H9 (cell line): ENCODE results near the gene AXIN1. TPM values are rescaled to one million over a fixed set of nuclear protein-coding genes. Genes with fewer than 3 reads are reported as not detected.

ENCODE experiments used
- DNase-seq: peaks from one replicate; pipeline ENCODE4 v3.0.0-alpha.2; 2017
- H2AFZ ChIP-seq: one replicate; pipeline ENCODE4 v1.6.1; 2013; ENCODE audit warnings: mild to moderate bottlenecking, low read length, control low read depth, moderate library complexity
- H2AK5ac ChIP-seq: 2 replicates; pipeline ENCODE4 v1.6.1; 2013; ENCODE audit warnings: low read length, control low read depth, mixed read lengths; ENCODE audit not compliant: insufficient read length
- H2BK120ac ChIP-seq: one replicate; pipeline ENCODE4 v1.6.1; 2013; ENCODE audit warnings: low read depth, mild to moderate bottlenecking, low read length, control low read depth, inconsistent platforms; ENCODE audit not compliant: poor library complexity, severe bottlenecking
- H2BK12ac ChIP-seq: 2 replicates; pipeline ENCODE4 v1.6.1; 2013; ENCODE audit warnings: low read length, control low read depth, mixed read lengths, low read depth; ENCODE audit not compliant: insufficient read length
- H2BK15ac ChIP-seq: 2 replicates; pipeline ENCODE4 v1.6.1; 2013; ENCODE audit warnings: low read depth, low read length, control low read depth
- H2BK20ac ChIP-seq: one replicate; pipeline ENCODE4 v1.6.1; 2013; ENCODE audit warnings: low read depth, mild to moderate bottlenecking, low read length, control low read depth, inconsistent platforms; ENCODE audit not compliant: poor library complexity, severe bottlenecking
- H2BK5ac ChIP-seq: 2 replicates; pipeline ENCODE4 v1.6.1; 2013; ENCODE audit warnings: low read length, control low read depth, mixed read lengths; ENCODE audit not compliant: insufficient read length
- H3K14ac ChIP-seq: 2 replicates; pipeline ENCODE4 v1.6.1; 2013; ENCODE audit warnings: low read length, control low read depth; ENCODE audit not compliant: insufficient read depth
- H3K18ac ChIP-seq: 2 replicates; pipeline ENCODE4 v1.6.1; 2013; ENCODE audit warnings: low read depth, mild to moderate bottlenecking, mixed read lengths, low read length, control low read depth; ENCODE audit not compliant: insufficient read length
- H3K23ac ChIP-seq: 2 replicates; pipeline ENCODE4 v1.6.1; 2013; ENCODE audit warnings: low read length, control low read depth, mixed read lengths, low read depth; ENCODE audit not compliant: insufficient read length
- H3K23me2 ChIP-seq: 2 replicates; pipeline ENCODE4 v1.6.1; 2013; ENCODE audit warnings: low read depth, mild to moderate bottlenecking, mixed read lengths, low read length, control low read depth; ENCODE audit not compliant: insufficient read length, poor library complexity, severe bottlenecking
- H3K27ac ChIP-seq: 2 replicates; pipeline ENCODE4 v1.5.1; 2013; ENCODE audit warnings: low read length, control low read depth, mixed read lengths, low read depth; ENCODE audit not compliant: insufficient read length
- H3K27me3 ChIP-seq: 2 replicates; pipeline ENCODE4 v1.6.1; 2013; ENCODE audit warnings: low read length, control low read depth, inconsistent platforms; ENCODE audit not compliant: insufficient read depth
- H3K4ac ChIP-seq: 2 replicates; pipeline ENCODE4 v1.6.1; 2013; ENCODE audit warnings: low read depth, mild to moderate bottlenecking, control low read depth, inconsistent platforms, low read length, moderate library complexity
- H3K4me1 ChIP-seq: 2 replicates; pipeline ENCODE4 v1.6.1; 2013; ENCODE audit warnings: low read length, control low read depth, inconsistent platforms; ENCODE audit not compliant: insufficient read depth
- H3K4me2 ChIP-seq: 2 replicates; pipeline ENCODE4 v1.6.1; 2013; ENCODE audit warnings: low read length, control low read depth, mixed read lengths; ENCODE audit not compliant: insufficient read length, insufficient read depth
- H3K56ac ChIP-seq: 2 replicates; pipeline ENCODE4 v1.6.1; 2013; ENCODE audit warnings: low read depth, mild to moderate bottlenecking, mixed read lengths, low read length, control low read depth; ENCODE audit not compliant: insufficient read length
- H3K79me1 ChIP-seq: 2 replicates; pipeline ENCODE4 v1.6.1; 2013; ENCODE audit warnings: low read depth, mild to moderate bottlenecking, moderate library complexity, low read length, control low read depth, inconsistent platforms; ENCODE audit not compliant: insufficient read depth, poor library complexity, severe bottlenecking
- H3K79me2 ChIP-seq: 2 replicates; pipeline ENCODE4 v1.6.1; 2013; ENCODE audit warnings: low read length, control low read depth, inconsistent platforms; ENCODE audit not compliant: insufficient read depth
- H3K9ac ChIP-seq: 2 replicates; pipeline ENCODE4 v1.6.1; 2013; ENCODE audit warnings: low read length, control low read depth, mixed read lengths; ENCODE audit not compliant: insufficient read length; ENCODE audit errors: extremely low read depth
- H3K9me3 ChIP-seq: one replicate; pipeline ENCODE4 v1.6.1; 2013; ENCODE audit warnings: low read depth, low read length, inconsistent platforms; ENCODE audit not compliant: control insufficient read depth
- H3T11ph ChIP-seq: one replicate; pipeline ENCODE4 v1.6.1; 2013; ENCODE audit warnings: mild to moderate bottlenecking, low read length, control low read depth, inconsistent platforms
- H4K20me1 ChIP-seq: one replicate; pipeline ENCODE4 v1.6.1; 2013; ENCODE audit not compliant: control insufficient read depth, insufficient read length, insufficient read depth
- H4K5ac ChIP-seq: 2 replicates; pipeline ENCODE4 v1.6.1; 2013; ENCODE audit warnings: low read depth, mild to moderate bottlenecking, mixed read lengths, low read length, control low read depth; ENCODE audit not compliant: insufficient read length
- H4K8ac ChIP-seq: replicated peaks from 2 replicates; pipeline ENCODE4 v1.6.1; 2013; ENCODE audit warnings: low read length, control low read depth, mixed read lengths, low read depth; ENCODE audit not compliant: insufficient read length
- H4K91ac ChIP-seq: 2 replicates; pipeline ENCODE4 v1.6.1; 2013; ENCODE audit warnings: low read depth, mild to moderate bottlenecking, moderate library complexity, mixed read lengths, low read length, control low read depth; ENCODE audit not compliant: insufficient read length
- H3K27ac Mint-ChIP-seq, 3 experiments: 2 replicates in 2 of 3; 3 replicates in 1 of 3; pipeline ENCODE4 v1.8.0; 2020 to 2021; ENCODE audit warnings: mixed read lengths in 3 of 3, mild to moderate bottlenecking in 1 of 3, moderate library complexity in 1 of 3
- H3K27me3 Mint-ChIP-seq: 2 replicates; pipeline ENCODE4 v1.8.0; 2021; ENCODE audit warnings: low read depth, mild to moderate bottlenecking, moderate library complexity, mixed read lengths
- H3K36me3 Mint-ChIP-seq, 3 experiments: 2 replicates in 2 of 3; 3 replicates in 1 of 3; pipeline ENCODE4 v1.8.0; 2020 to 2021; ENCODE audit warnings: low read depth in 3 of 3, mixed read lengths in 3 of 3; ENCODE audit not compliant: insufficient read depth in 1 of 3
- H3K4me1 Mint-ChIP-seq, 2 experiments: 2 replicates each; pipeline ENCODE4 v1.8.0; 2020; ENCODE audit warnings: mixed read lengths in 2 of 2
- H3K4me3 Mint-ChIP-seq, 2 experiments: 2 replicates in 1 of 2; 3 replicates in 1 of 2; pipeline ENCODE4 v1.8.0; 2020 to 2021; ENCODE audit warnings: mild to moderate bottlenecking in 2 of 2, mixed read lengths in 2 of 2, moderate library complexity in 1 of 2
- H3K9me3 Mint-ChIP-seq, 2 experiments: 2 replicates in 1 of 2; 3 replicates in 1 of 2; pipeline ENCODE4 v1.8.0; 2020; ENCODE audit warnings: mild to moderate bottlenecking in 2 of 2, mixed read lengths in 2 of 2, moderate library complexity in 1 of 2
- CTCF ChIP-seq: fragments of 200-600 bp; sonication (generic); conservative IDR thresholded peaks from 3 replicates; pipeline ENCODE4 v1.8.0; 2021; ENCODE audit warnings: antibody characterized with exemption, mild to moderate bottlenecking
- WGBS: extraction: QIAGEN DNeasy Blood & Tissue Kit; methylation state at CpG from one replicate; pipeline ENCODE4 v1.1.7; 2013; ENCODE audit warnings: missing lambda C conversion rate, low lambda C conversion rate, mixed read lengths; ENCODE audit not compliant: insufficient read length; ENCODE audit errors: extremely low coverage; 5-methylcytosine and 5-hydroxymethylcytosine counted together
- total RNA-seq: library from RNA; stranded (reverse); gene quantifications from 2 replicates; pipeline ENCODE4 v1.2.1, GENCODE V29; 2021

The AXIN1 gene
- total RNA-seq, 1 experiment from 2014 or later = 50.9 TPM

GRCh38 chr16:275041-275641 lies 77.4 kb downstream of the AXIN1 start:
- H3K4me3 Mint-ChIP-seq = peak overlapping the region; percentile 58 to 75
- no peaks in the 10 kb centered on the region for H3K36me3 Mint-ChIP-seq
- no peak overlapping the region for H3T11ph ChIP-seq
- no peaks in the 10 kb centered on the region for H3K79me1 ChIP-seq
- H3K79me2 ChIP-seq = no peaks in the 10 kb centered on the region
- H2BK12ac ChIP-seq = no peak overlapping the region
- DNase-seq = peak; percentile 55
- no CpG with 5 or more reads among the region's 58 CpGs for WGBS
- no peaks in the 10 kb centered on the region for H3K9me3 ChIP-seq
- no peak overlapping the region for H3K4ac ChIP-seq
- H3K4me2 ChIP-seq = peak overlapping the region; percentile 23
- no peak overlapping the region for H3K27ac Mint-ChIP-seq
- no peaks in the 10 kb centered on the region; a peak in 1 of 5 replicates for H3K9me3 Mint-ChIP-seq
- no peaks in the 10 kb centered on the region for H3K4me1 ChIP-seq
- no peak overlapping the region for H3K27ac ChIP-seq
- no peak overlapping the region for H2BK5ac ChIP-seq
- no peak overlapping the region for H2BK15ac ChIP-seq
- no peak overlapping the region for H4K8ac ChIP-seq
- no peak overlapping the region for H4K5ac ChIP-seq
- H2AK5ac ChIP-seq = no peak overlapping the region
- no peak for TF ChIP-seq CTCF
- no peak overlapping the region for H3K18ac ChIP-seq
- H3K23ac ChIP-seq = no peak overlapping the region
- H2BK120ac ChIP-seq = no peak overlapping the region
- H3K23me2 ChIP-seq = peaks cover 5% of the 10 kb centered on the region
- H2AFZ ChIP-seq = no peak overlapping the region
- H3K27me3 Mint-ChIP-seq = peaks cover 48% of the 10 kb centered on the region
- H3K9ac ChIP-seq = no peak overlapping the region
- no peaks in the 10 kb centered on the region for H4K20me1 ChIP-seq
- no peak overlapping the region for H2BK20ac ChIP-seq
- peaks cover 0 to 2% of the 10 kb centered on the region in 2 experiments; a peak in 1 of 4 replicates for H3K4me1 Mint-ChIP-seq
- no peak overlapping the region for H3K14ac ChIP-seq
- H3K27me3 ChIP-seq = peaks cover 3% of the 10 kb centered on the region; the same call in 1 of the 2 replicates
- H3K56ac ChIP-seq = no peak overlapping the region
- H4K91ac ChIP-seq = no peak overlapping the region
